ENCODE data around the gene ZBTB25. TPM values are rescaled to one million over a fixed set of nuclear protein-coding genes. Genes with fewer than 3 reads are reported as not detected.

Gene ZBTB25
- total RNA-seq, 2 experiments from 2014 or later, result 18.4 to 35.4 TPM

GRCh38 chr14:64493455-64493854 lies 10.2 kb downstream of the ZBTB25 start:
- Histone ChIP-seq H3K4me1 (ENCODE audit: insufficient read depth, low read length, poor library complexity, severe bottlenecking) (peaks cover 6% of the 10 kb centered on the region), H3K79me2 (ENCODE audit: insufficient read depth, low read depth, low read length) (peaks cover 58% of the 10 kb centered on the region), H4K20me1 (ENCODE audit: insufficient read depth, low read length) (peaks cover 10% of the 10 kb centered on the region; the same call in 1 of the 2 replicates), H3K4me3 (ENCODE audit: low read depth, low read length, poor library complexity, severe bottlenecking) (no peak overlapping the region), H3K9me3 (ENCODE audit: low read length) (no peaks in the 10 kb centered on the region), H3K27ac (ENCODE audit: low read depth, low read length, poor library complexity, severe bottlenecking) (no peak overlapping the region), H3K36me3 (ENCODE audit: insufficient read depth, low read length) (peaks cover 86% of the 10 kb centered on the region), H2AFZ (ENCODE audit: low read length) (no peak overlapping the region), H3K9me2 (ENCODE audit: insufficient read depth, low read length) (no peaks in the 10 kb centered on the region), H3K4me2 (ENCODE audit: low read length) (no peak overlapping the region)
- no TSS peak for BruUV-seq (replicated peaks)
- ChIA-PET CTCF (ENCODE audit: unreplicated experiment) (no interaction called here), POLR2A (interaction anchor here (0.7 to 1.5 kb wide), 2 partner anchors 9 kb away, joined by 3 to 4 read pairs; no protein-coding TSS in a partner anchor)
- TF ChIP-seq CTCF (conservative IDR thresholded peaks at IDR 0.05; ENCODE audit: low read length) (no peak), EZH2phosphoT487 (IDR thresholded peaks at IDR 0.05; ENCODE audit: borderline replicate concordance, low read depth, low read length) (no peak)
- intact Hi-C loops (cut with micrococcal nuclease; ENCODE audit: unreplicated experiment), result no loop called here
- no peak for DNase-seq (ENCODE audit: low spot score)

DNA sequence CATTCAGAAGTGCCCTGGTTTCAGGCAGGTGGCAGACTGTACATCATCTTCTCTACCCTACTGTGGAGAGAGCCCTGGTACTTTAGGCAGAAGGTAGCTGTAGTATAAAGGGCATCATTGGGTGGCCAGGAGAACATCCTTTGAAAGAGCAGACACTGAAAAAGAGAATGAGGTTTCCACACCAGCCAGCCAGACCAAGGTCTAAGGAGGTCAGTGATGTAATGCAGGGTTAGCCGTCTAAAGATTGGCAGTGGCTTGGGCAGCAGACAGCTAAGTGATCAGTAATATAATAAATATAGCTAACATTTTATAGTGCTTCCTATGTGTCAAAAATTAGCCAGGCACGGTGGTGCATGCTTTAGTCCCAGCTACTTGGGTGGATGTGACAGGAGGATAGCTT lies 12.0 kb downstream of the ZBTB25 start:
- ChIA-PET CTCF (ENCODE audit: unreplicated experiment) (interaction anchor here (0.9 kb wide), 1 partner anchor 11 kb away, joined by 3 read pairs; no protein-coding TSS in a partner anchor), POLR2A (interaction anchor here (0.5 to 2.3 kb wide), 6 partner anchors 10 to 1476 kb away, joined by 3 to 13 read pairs (median 3); no protein-coding TSS in a partner anchor)
- H3K4me1 ChIP-seq (ENCODE audit: insufficient read depth, low read length, poor library complexity, severe bottlenecking), result no peaks in the 10 kb centered on the region
- peaks cover 1% of the 10 kb centered on the region; the same call in 1 of the 2 replicates for H4K20me1 ChIP-seq (ENCODE audit: insufficient read depth, low read length)
- no peak overlapping the region for H3K4me3 ChIP-seq (ENCODE audit: low read depth, low read length, poor library complexity, severe bottlenecking)
- H3K27ac ChIP-seq (ENCODE audit: low read depth, low read length, poor library complexity, severe bottlenecking), result no peak overlapping the region
- DNase-seq (ENCODE audit: low spot score), result no peak
- peaks cover 88% of the 10 kb centered on the region for H3K36me3 ChIP-seq (ENCODE audit: insufficient read depth, low read length)
- H3K9me2 ChIP-seq (ENCODE audit: insufficient read depth, low read length), result no peaks in the 10 kb centered on the region
- TF ChIP-seq CTCF (conservative IDR thresholded peaks at IDR 0.05; ENCODE audit: low read length), result no peak
- TF ChIP-seq EZH2phosphoT487 (IDR thresholded peaks at IDR 0.05; ENCODE audit: borderline replicate concordance, low read depth, low read length), result no peak
- H3K9me3 ChIP-seq (ENCODE audit: low read length), result no peaks in the 10 kb centered on the region
- intact Hi-C loops (cut with micrococcal nuclease; ENCODE audit: unreplicated experiment), result no loop called here
- no peak overlapping the region for H2AFZ ChIP-seq (ENCODE audit: low read length)
- no TSS peak for BruUV-seq (replicated peaks)
- H3K4me2 ChIP-seq (ENCODE audit: low read length), result no peak overlapping the region
- peaks cover 42% of the 10 kb centered on the region; the same call in 1 of the 2 replicates for H3K79me2 ChIP-seq (ENCODE audit: insufficient read depth, low read depth, low read length)

- Histone ChIP-seq H3K4me3 (ENCODE audit: low read depth, low read length, poor library complexity, severe bottlenecking) (no peak overlapping the region), H2AFZ (ENCODE audit: low read length) (no peak overlapping the region), H3K79me2 (ENCODE audit: insufficient read depth, low read depth, low read length) (peaks cover 26% of the 10 kb centered on the region), H4K20me1 (ENCODE audit: insufficient read depth, low read length) (no peaks in the 10 kb centered on the region), H3K4me1 (ENCODE audit: insufficient read depth, low read length, poor library complexity, severe bottlenecking) (no peaks in the 10 kb centered on the region), H3K27ac (ENCODE audit: low read depth, low read length, poor library complexity, severe bottlenecking) (no peak overlapping the region), H3K9me3 (ENCODE audit: low read length) (no peaks in the 10 kb centered on the region), H3K9me2 (ENCODE audit: insufficient read depth, low read length) (no peaks in the 10 kb centered on the region), H3K36me3 (ENCODE audit: insufficient read depth, low read length) (peaks cover 93% of the 10 kb centered on the region), H3K4me2 (ENCODE audit: low read length) (no peak overlapping the region)
- DNase-seq (ENCODE audit: low spot score), result no peak
- TF ChIP-seq CTCF (conservative IDR thresholded peaks at IDR 0.05; ENCODE audit: low read length) (no peak), EZH2phosphoT487 (IDR thresholded peaks at IDR 0.05; ENCODE audit: borderline replicate concordance, low read depth, low read length) (no peak)
- BruUV-seq (replicated peaks), result no TSS peak
- ChIA-PET CTCF (ENCODE audit: unreplicated experiment) (interaction anchor here (0.6 kb wide), 1 partner anchor 1139 kb away, joined by 3 read pairs; no protein-coding TSS in a partner anchor), POLR2A (interaction anchor here (0.6 to 1.4 kb wide), 6 partner anchors 8 to 766 kb away, joined by 3 to 7 read pairs (median 3); no protein-coding TSS in a partner anchor)
- intact Hi-C loops (cut with micrococcal nuclease; ENCODE audit: unreplicated experiment), result no loop called here
Measured at GRCh38 chr14:64488590-64489099, 15.0 kb downstream of the ZBTB25 start.

Measured in OCI-LY7 (cell line).